Thyroid gland (tissue), 4 donors: ENCODE results near the gene MMRN1. TPM values are rescaled to one million over a fixed set of nuclear protein-coding genes. Genes with fewer than 3 reads are reported as not detected.

Experiments used
- DNase-seq, 2 donors: peaks; one replicate each; pipeline ENCODE4 v3.0.0-alpha.2; 2019
- H3K27ac ChIP-seq, 3 donors: fragments of 200-600 bp; sonication (generic); 1 replicate in 2 of 3; 2 replicates in 1 of 3; pipeline ENCODE4 v1.5.1; 2016 to 2019; ENCODE audit warnings: mild to moderate bottlenecking in 1 of 3, moderate library complexity in 1 of 3
- H3K27me3 ChIP-seq: fragments of 200-600 bp; sonication (generic); one replicate; pipeline ENCODE4 v1.5.1; 2019
- H3K36me3 ChIP-seq, 2 donors: fragments of 200-600 bp; sonication (generic); one replicate each; pipeline ENCODE4 v1.5.1; 2016 to 2019
- H3K4me1 ChIP-seq, 2 donors: fragments of 200-600 bp; sonication (generic); one replicate each; pipeline ENCODE4 v1.5.1; 2017 to 2019
- H3K4me3 ChIP-seq, 3 donors: fragments of 200-600 bp; sonication (generic); replicated peaks in 1 of 3; 1 replicate in 2 of 3; 2 replicates in 1 of 3; pipeline ENCODE4 v1.5.1; 2016; ENCODE audit warnings: mild to moderate bottlenecking in 1 of 3
- H3K9me3 ChIP-seq: fragments of 200-600 bp; sonication (generic); one replicate; pipeline ENCODE4 v1.5.1; 2017
- POLR2A ChIP-seq, 2 donors: fragments of 450-650 bp; IDR thresholded peaks; one replicate each; pipeline ENCODE4 v1.6.1; 2017; ENCODE audit warnings: antibody characterized with exemption in 2 of 2, mild to moderate bottlenecking in 2 of 2, moderate library complexity in 1 of 2
- WGBS, 2 donors: methylation state at CpG; one replicate each; pipeline ENCODE4 v1.1.5; 2017; 5-methylcytosine and 5-hydroxymethylcytosine counted together
- intact Hi-C: fragments of 100-400 bp; cut with DNase I; formaldehyde crosslinking; loops from one replicate; pipeline ENCODE4 v1.15.1; 2023
- total RNA-seq, 4 donors: library from RNA; depleted of rRNA; stranded (reverse); fragments of >200 nt; gene quantifications; one replicate each; pipeline ENCODE4 v1.2.3, GENCODE V29; 2016
- TF ChIP-seq, protein P1 (sequence below), 6 experiments: fragments of 200-600 bp in 3 of 6; fragments of 450-650 bp in 3 of 6; sonication (generic) in 3 of 6; IDR thresholded peaks; one replicate each; pipeline ENCODE4 v1.5.1; 2016 to 2019; ENCODE audit warnings: antibody characterized with exemption in 6 of 6, mild to moderate bottlenecking in 2 of 6, inconsistent platforms in 1 of 6, moderate library complexity in 1 of 6

MMRN1 gene
- total RNA-seq, 4 donors from 2014 or later = 111 to 689 (median 241) TPM

DNA sequence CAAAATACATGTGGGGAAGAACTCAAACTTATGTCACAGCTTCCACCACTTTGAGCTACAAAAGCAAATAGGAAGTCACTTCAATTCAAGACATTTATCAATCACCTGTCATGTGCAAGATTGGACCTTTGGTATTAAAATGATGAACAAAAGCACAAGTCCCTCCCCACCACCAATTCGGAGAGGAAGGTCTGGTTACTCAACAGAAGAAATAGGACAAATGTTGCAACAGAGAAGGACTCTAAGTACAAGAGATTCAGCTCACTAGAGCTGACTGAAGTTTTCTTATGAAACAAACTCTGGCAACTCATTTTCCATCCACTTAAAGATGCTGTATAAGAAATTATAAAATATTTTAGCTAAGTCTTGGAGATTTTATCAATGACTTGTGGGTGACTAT is 16.0 kb upstream of the MMRN1 start:
- intact Hi-C loops = loop anchor here (10.0 kb wide), 1 partner anchor 284 kb away; no protein-coding TSS in a partner anchor
- Histone ChIP-seq H3K27ac (no peak overlapping the region), H3K36me3 (no peaks in the 10 kb centered on the region), H3K4me1 (no peaks in the 10 kb centered on the region), H3K9me3 (no peaks in the 10 kb centered on the region), H3K4me3 (no peak overlapping the region), H3K27me3 (no peaks in the 10 kb centered on the region)
- no peak for DNase-seq
- WGBS, 2 donors = 39 to 43% methylated on average over 1 of the region's 1 CpG
- TF ChIP-seq POLR2A (IDR thresholded peaks at IDR 0.05) = no peak
- TF ChIP-seq, protein P1, sequence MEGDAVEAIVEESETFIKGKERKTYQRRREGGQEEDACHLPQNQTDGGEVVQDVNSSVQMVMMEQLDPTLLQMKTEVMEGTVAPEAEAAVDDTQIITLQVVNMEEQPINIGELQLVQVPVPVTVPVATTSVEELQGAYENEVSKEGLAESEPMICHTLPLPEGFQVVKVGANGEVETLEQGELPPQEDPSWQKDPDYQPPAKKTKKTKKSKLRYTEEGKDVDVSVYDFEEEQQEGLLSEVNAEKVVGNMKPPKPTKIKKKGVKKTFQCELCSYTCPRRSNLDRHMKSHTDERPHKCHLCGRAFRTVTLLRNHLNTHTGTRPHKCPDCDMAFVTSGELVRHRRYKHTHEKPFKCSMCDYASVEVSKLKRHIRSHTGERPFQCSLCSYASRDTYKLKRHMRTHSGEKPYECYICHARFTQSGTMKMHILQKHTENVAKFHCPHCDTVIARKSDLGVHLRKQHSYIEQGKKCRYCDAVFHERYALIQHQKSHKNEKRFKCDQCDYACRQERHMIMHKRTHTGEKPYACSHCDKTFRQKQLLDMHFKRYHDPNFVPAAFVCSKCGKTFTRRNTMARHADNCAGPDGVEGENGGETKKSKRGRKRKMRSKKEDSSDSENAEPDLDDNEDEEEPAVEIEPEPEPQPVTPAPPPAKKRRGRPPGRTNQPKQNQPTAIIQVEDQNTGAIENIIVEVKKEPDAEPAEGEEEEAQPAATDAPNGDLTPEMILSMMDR (IDR thresholded peaks at IDR 0.05) = no peak

DNA sequence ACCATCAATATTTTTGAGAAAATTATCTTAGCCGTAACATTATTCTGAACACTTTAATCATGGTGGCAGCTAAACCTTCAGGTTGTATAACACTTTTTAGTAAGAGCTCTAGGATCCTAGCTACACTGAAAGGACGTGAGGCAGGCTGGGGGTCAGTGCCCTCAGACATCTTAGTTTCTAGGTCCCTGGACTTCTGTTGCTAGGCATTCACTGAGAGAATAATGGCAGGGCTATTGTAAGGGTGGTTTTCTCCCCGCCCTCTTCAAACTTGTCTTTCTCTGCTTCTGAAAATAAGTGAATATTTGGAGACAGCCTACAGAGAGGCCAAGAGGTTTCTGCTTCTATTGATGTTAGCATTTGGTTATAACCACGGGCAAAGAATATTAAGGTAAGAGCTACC is 15.4 kb upstream of the MMRN1 start:
- no peaks in the 10 kb centered on the region for H3K9me3 ChIP-seq
- H3K4me1 ChIP-seq = no peaks in the 10 kb centered on the region
- H3K27ac ChIP-seq = no peak overlapping the region
- WGBS, 2 donors = 81 to 91% methylated on average over 4 of the region's 4 CpGs
- H3K27me3 ChIP-seq = no peaks in the 10 kb centered on the region
- intact Hi-C loops = loop anchor here (10.0 kb wide), 1 partner anchor 284 kb away; no protein-coding TSS in a partner anchor
- H3K36me3 ChIP-seq = no peaks in the 10 kb centered on the region
- no peak overlapping the region for H3K4me3 ChIP-seq
- TF ChIP-seq POLR2A (IDR thresholded peaks at IDR 0.05) = no peak
- TF ChIP-seq, protein P1 (IDR thresholded peaks at IDR 0.05) = no peak
- DNase-seq = no peak

DNA sequence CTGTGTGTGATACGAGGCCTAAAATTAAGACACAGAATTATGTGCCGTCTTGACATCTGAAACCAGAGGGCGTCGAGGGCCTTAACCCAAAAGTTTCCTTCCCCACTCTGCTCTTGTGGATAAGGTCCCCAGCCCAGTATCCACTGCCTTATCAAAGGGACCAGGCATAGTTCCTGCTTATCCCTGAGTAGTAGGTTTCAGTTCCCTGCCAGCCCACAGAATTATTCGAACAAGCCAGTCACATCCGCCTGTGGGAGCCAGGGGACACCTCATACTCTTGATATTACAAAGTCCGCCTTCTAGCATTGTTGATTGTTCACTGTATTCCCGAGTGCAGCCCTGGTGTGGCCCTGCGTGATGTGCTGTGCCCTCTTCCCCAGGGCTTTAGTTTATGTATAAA is 5.4 kb upstream of the MMRN1 start:
- DNase-seq = no peak
- TF ChIP-seq, protein P1 (IDR thresholded peaks at IDR 0.05) = no peak
- no peak for TF ChIP-seq POLR2A (IDR thresholded peaks at IDR 0.05)
- Histone ChIP-seq H3K27me3 (no peaks in the 10 kb centered on the region), H3K27ac (no peak overlapping the region), H3K4me3 (no peak overlapping the region), H3K9me3 (no peaks in the 10 kb centered on the region), H3K4me1 (peaks cover 0 to 2% of the 10 kb centered on the region in 2 donors), H3K36me3 (no peaks in the 10 kb centered on the region)
- 68 to 77% methylated on average over 9 of the region's 9 CpGs for WGBS, 2 donors
- intact Hi-C loops = no loop called here

DNA sequence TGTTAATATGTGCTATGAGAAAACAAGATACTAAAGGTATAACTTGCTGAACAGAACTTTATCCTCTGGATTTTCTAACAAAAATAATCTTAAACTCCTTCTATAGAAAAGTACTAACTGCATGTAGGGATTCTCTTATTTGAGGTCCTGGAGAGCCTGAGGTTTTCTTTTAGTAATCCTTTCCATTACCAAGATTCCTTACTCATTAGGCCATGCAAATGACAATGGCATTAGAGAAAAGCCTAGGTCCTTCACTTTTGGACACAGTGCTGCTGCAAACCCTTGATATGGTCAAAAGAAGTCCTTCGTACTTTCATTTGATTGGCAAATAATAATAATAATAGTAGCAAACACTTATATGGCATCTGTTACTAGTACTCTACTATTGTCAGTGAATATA is 3.2 kb downstream of the MMRN1 start:
- Histone ChIP-seq H3K27ac (peak overlapping the region; percentile 2 to 56 (median 42)), H3K27me3 (no peaks in the 10 kb centered on the region), H3K4me1 (peaks cover 5 to 11% of the 10 kb centered on the region in 2 donors), H3K9me3 (no peaks in the 10 kb centered on the region), H3K36me3 (no peaks in the 10 kb centered on the region), H3K4me3 (no peak overlapping the region)
- no peak for DNase-seq
- intact Hi-C loops = no loop called here
- 78 to 88% methylated on average over 1 of the region's 1 CpG for WGBS, 2 donors
- no peak for TF ChIP-seq POLR2A (IDR thresholded peaks at IDR 0.05)
- TF ChIP-seq, protein P1 (IDR thresholded peaks at IDR 0.05) = no peak

DNA sequence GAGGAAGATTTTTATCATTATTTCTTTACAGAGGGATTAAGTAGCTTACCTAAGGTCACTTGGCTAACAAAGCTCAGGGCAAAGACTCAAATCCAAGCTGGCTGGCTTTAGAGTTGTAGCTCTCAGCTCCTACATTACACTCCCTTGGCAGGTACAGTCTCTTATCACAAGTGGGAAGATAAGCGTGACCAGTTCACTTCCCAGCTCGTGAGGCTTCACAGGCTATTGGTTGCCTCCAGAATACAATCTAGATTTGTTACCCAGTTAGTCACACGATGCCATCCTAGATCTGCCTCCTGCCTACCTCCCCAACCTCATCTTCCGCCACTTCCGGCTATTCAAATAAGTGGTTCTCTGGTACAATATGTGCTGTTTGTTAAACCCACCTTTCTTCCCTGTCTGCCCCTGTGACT is 3.7 kb downstream of the MMRN1 start:
- intact Hi-C loops = no loop called here
- H3K27me3 ChIP-seq = no peaks in the 10 kb centered on the region
- H3K4me3 ChIP-seq = no peak overlapping the region
- TF ChIP-seq, protein P1 (IDR thresholded peaks at IDR 0.05) = no peak
- no peak for TF ChIP-seq POLR2A (IDR thresholded peaks at IDR 0.05)
- peaks cover 5 to 11% of the 10 kb centered on the region in 2 donors for H3K4me1 ChIP-seq
- peak overlapping the region in 2 of 3 donors; percentile 2 to 56 for H3K27ac ChIP-seq
- no peaks in the 10 kb centered on the region for H3K9me3 ChIP-seq
- 36 to 39% methylated on average over 5 of the region's 5 CpGs for WGBS, 2 donors
- H3K36me3 ChIP-seq = no peaks in the 10 kb centered on the region
- peak; percentile 45 to 54 for DNase-seq
